Measurements from ENCODE around the gene LPCAT3.
"Not testable (repeated sequence)": the region's sequence is repeated elsewhere in the genome, so short reads cannot be mapped to it uniquely, and the experiment has no call there.

The LPCAT3 gene

DNA sequence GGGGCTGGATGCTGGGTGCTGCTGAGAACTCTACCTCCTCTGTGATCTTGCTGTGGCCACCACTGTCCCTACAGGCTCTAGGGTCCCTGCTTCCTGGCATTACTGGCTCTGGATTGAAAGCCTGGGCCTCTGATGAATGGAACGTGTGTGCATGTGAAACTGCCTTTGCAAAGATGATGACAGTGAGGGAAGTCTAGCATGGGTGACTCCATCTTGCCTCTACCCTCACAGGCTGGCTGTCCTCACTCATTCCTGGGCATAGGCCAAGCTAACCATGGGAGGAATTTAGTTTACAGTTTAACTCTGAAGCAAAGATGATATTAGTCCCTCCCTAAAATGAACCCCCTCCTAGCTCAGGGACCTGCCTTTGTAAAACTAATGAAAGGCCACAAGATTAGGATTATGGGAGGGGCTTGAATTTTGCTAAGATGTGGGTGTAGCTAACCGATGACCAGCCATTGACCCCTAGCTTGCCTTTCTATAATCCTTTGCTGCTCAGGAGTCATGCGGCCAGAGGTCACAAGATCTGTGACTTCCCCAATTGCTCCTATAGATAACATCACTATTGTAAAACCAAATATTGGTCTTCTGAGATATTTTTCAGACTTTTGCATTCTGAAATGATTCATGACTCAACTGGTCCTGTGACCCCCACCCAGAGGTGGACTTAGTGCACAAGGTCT lies 40.0 kb upstream of the LPCAT3 start:
- DNase-seq, result peak in 1 of 2 donors; percentile 52
- H3K27me3 ChIP-seq, result peaks cover 0 to 7% of the 10 kb centered on the region in 2 donors
- no peaks in the 10 kb centered on the region for H3K9me3 ChIP-seq
- H3K27ac ChIP-seq, result no peak overlapping the region
- H3K4me1 ChIP-seq, result peaks cover 0 to 35% (median 12%) of the 10 kb centered on the region in 4 donors
- no peak overlapping the region for H3K4me3 ChIP-seq
- H3K36me3 ChIP-seq, result no peaks in the 10 kb centered on the region
- TF ChIP-seq, protein P1, sequence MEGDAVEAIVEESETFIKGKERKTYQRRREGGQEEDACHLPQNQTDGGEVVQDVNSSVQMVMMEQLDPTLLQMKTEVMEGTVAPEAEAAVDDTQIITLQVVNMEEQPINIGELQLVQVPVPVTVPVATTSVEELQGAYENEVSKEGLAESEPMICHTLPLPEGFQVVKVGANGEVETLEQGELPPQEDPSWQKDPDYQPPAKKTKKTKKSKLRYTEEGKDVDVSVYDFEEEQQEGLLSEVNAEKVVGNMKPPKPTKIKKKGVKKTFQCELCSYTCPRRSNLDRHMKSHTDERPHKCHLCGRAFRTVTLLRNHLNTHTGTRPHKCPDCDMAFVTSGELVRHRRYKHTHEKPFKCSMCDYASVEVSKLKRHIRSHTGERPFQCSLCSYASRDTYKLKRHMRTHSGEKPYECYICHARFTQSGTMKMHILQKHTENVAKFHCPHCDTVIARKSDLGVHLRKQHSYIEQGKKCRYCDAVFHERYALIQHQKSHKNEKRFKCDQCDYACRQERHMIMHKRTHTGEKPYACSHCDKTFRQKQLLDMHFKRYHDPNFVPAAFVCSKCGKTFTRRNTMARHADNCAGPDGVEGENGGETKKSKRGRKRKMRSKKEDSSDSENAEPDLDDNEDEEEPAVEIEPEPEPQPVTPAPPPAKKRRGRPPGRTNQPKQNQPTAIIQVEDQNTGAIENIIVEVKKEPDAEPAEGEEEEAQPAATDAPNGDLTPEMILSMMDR (IDR thresholded peaks at IDR 0.05), result no peak
- intact Hi-C loops (cut with DNase I; ENCODE audit: low total_unique reads), result no loop called here

DNA sequence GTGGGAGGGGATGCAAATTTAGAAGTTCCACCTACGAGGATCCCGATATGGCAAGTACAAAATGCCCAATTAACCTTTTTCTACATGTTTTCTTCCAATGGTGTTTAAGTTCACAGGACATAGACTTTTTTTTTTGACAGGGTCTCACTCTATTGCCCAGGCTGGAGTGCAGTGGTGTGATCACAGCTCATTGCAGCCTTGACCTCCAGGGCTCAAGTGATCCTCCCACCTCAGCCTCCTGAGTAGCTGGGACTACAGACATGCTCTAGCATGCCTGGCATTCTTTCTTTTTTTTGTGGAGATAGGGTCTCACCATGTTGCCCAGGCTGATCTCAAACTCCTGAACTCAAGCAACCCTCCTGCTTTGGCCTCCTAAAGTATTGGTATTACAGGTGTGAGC lies 37.5 kb upstream of the LPCAT3 start:
- H3K36me3 ChIP-seq; H3K9me3 ChIP-seq; intact Hi-C loops (cut with DNase I; ENCODE audit: low total_unique reads); H3K27me3 ChIP-seq; DNase-seq; H3K4me3 ChIP-seq; H3K27ac ChIP-seq: not testable (repeated sequence)
- peaks cover 0 to 12% (median 7%) of the 10 kb centered on the region in 4 donors for H3K4me1 ChIP-seq

DNA sequence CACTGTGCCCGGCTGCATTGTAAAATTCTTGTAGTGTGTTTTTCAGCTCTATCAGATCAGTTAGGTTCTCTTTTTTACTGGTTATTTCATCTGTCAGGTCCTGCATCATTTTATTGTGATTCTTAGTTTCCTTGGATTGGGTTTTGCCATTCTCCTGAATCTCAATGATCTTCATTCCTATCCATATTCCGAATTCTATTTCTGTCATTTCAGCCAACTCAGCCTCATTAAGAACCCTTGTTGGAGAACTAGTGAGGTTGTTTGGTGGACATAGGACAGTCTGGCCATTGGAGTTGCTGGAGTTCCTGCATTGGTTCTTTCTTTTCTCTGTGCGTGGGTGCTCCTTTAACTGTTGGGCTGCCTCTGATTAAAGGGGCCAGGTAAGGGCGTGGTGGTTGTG lies 36.6 kb upstream of the LPCAT3 start:
- Histone ChIP-seq H3K4me1 (peaks cover 0 to 7% (median 6%) of the 10 kb centered on the region in 4 donors), H3K27ac (no peak overlapping the region), H3K4me3 (no peak overlapping the region), H3K9me3 (no peaks in the 10 kb centered on the region), H3K36me3 (no peaks in the 10 kb centered on the region), H3K27me3 (peaks cover 0 to 7% of the 10 kb centered on the region in 2 donors)
- no peak for DNase-seq
- TF ChIP-seq, protein P1 (IDR thresholded peaks at IDR 0.05), result no peak
- intact Hi-C loops (cut with DNase I; ENCODE audit: low total_unique reads), result no loop called here

DNA sequence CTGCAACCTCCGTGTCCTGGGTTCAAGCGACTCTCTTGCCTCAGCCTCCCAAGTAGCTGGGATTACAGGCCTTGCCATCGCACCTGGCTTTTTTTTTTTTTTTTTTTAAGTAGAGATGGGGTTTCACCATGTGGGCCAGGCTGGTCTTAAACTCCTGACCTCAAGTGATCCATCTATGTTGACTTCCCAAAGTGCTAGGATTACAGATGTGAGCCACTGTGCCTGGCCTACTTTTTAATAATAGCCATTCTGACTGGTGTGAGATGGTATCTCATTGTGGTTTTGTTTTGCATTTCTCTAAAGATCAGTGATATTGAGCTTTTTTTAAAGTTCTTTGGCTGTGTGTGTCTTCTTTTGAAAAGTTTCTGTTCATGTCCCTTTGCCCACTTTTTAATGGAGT lies 31.7 kb upstream of the LPCAT3 start:
- H3K4me1 ChIP-seq; H3K4me3 ChIP-seq; H3K27ac ChIP-seq; H3K27me3 ChIP-seq; intact Hi-C loops (cut with DNase I; ENCODE audit: low total_unique reads); H3K9me3 ChIP-seq; H3K36me3 ChIP-seq; DNase-seq: not testable (repeated sequence)

DNA sequence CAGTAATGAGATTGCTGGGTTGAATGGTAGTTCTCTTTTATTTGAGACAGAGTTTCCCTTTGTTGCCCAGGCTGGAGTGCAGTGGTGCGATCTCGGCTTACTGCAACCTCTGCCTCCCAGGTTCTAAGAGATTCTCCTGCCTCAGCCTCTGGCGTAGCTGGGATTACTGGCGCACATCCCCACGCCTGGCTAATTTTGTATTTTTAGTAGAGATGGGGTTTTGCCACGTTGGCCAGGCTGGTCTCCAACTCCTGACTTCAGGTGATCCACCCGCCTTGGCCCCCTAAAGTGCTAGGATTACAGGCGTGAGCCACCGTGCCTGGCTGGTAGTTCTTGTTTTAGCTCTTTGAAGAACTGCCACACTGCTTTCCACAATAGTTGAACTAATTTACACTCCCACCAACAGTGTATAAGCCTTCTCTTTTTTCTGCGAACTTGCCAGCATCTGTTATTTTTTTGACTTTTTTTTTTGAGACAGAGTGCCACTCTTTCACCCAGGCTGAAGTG lies 31.2 kb upstream of the LPCAT3 start:
- H3K27me3 ChIP-seq; H3K4me1 ChIP-seq; intact Hi-C loops (cut with DNase I; ENCODE audit: low total_unique reads); H3K4me3 ChIP-seq; DNase-seq; H3K27ac ChIP-seq; H3K9me3 ChIP-seq; H3K36me3 ChIP-seq: not testable (repeated sequence)

DNA sequence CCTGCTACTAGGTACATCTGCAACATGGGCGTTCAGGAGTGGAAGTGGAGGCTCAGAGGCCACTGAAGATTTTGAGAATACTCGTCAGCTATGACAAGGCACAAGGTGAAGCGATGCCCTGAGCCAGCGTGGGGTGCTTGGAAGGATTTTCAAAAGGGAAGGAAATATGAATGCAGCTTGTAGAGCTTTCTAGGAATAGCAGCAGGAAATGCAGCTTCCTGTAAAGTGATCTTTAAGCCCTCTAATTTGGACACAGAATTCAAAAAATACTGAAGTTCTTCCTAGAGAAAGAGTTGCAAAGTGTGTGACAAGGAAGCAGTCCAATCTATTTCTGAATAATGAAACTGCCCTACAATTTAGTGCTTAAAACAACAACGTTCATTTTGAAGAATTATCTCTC lies 29.0 kb upstream of the LPCAT3 start:
- Histone ChIP-seq H3K27ac (no peak overlapping the region), H3K36me3 (no peaks in the 10 kb centered on the region), H3K4me1 (no peaks in the 10 kb centered on the region), H3K27me3 (no peaks in the 10 kb centered on the region), H3K4me3 (no peak overlapping the region), H3K9me3 (no peaks in the 10 kb centered on the region)
- DNase-seq, result no peak
- intact Hi-C loops (cut with DNase I; ENCODE audit: low total_unique reads), result no loop called here
- TF ChIP-seq, protein P1 (IDR thresholded peaks at IDR 0.05), result no peak

DNA sequence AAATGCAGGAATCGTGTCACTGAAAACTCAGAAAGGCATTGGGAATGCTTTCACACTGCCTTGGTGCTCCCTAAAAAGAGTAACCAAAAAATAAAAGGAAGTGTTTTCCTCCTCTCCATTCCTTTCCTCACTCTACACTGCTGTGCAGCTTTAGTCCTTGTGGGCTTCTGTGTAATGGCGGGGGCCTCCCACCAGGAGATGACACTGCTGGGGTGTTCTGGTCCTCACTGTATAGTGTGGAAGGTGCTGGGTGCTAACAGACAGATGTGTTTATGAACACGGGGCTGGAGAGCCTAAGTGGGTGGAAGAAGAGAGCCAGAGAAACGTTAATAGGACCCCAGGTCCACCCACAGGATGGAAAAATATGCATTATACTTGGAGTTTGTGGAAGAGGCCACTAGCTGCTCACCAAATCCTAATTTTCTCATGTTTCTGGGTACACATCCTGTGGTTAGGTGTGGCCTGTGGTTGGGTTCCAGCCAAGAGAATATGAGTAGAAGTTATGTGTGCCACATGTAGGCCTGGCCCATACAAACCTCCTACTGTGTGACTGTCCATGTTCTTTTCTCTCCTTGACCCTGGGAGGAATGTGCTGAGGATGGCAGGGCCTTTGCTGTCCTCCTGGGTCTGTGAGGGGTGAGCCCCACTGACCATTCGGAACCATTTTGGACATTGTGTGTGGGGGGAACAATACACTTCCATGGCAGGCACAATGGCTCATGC lies 28.3 kb upstream of the LPCAT3 start:
- Histone ChIP-seq H3K36me3 (no peaks in the 10 kb centered on the region), H3K4me1 (no peaks in the 10 kb centered on the region), H3K27ac (no peak overlapping the region), H3K4me3 (no peak overlapping the region), H3K27me3 (no peaks in the 10 kb centered on the region), H3K9me3 (no peaks in the 10 kb centered on the region)
- TF ChIP-seq, protein P1 (IDR thresholded peaks at IDR 0.05), result no peak
- DNase-seq, result no peak
- intact Hi-C loops (cut with DNase I; ENCODE audit: low total_unique reads), result no loop called here

All from tibial artery (tissue), 4 donors.